ENCODE data around the gene RASIP1.

RASIP1 gene

GRCh38 chr19:48745208-48745995 is 5.0 kb upstream of the RASIP1 start:
- peak overlapping the region; percentile 37 for H3K27ac ChIP-seq
- TF ChIP-seq, protein P1, sequence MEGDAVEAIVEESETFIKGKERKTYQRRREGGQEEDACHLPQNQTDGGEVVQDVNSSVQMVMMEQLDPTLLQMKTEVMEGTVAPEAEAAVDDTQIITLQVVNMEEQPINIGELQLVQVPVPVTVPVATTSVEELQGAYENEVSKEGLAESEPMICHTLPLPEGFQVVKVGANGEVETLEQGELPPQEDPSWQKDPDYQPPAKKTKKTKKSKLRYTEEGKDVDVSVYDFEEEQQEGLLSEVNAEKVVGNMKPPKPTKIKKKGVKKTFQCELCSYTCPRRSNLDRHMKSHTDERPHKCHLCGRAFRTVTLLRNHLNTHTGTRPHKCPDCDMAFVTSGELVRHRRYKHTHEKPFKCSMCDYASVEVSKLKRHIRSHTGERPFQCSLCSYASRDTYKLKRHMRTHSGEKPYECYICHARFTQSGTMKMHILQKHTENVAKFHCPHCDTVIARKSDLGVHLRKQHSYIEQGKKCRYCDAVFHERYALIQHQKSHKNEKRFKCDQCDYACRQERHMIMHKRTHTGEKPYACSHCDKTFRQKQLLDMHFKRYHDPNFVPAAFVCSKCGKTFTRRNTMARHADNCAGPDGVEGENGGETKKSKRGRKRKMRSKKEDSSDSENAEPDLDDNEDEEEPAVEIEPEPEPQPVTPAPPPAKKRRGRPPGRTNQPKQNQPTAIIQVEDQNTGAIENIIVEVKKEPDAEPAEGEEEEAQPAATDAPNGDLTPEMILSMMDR (IDR thresholded peaks at IDR 0.05), result no peak
- no peak for TF ChIP-seq ZFX (IDR thresholded peaks at IDR 0.05; ENCODE audit: borderline replicate concordance)

DNA sequence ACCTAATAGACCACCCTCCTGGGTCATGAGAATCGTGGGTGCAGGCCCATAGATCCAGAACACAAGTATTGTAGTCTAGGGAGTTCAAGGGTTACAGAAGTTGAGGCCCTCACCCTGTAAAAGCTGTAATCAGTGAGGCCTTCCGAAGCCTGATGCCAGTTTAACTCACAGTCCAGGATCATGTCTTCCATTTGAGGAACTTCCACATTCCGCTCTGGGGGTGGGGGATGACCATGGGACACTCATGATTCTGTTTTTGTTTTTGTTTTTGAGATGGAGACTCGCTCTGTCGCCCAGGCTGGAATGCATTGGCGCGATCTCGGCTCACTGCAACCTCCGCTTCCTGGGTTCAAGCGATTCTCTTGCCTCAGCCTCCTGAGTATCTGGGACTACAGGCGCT is 1.7 kb upstream of the RASIP1 start:
- H3K27ac ChIP-seq, result peak overlapping the region; percentile 64; the same call in 1 of the 2 replicates
- no peak for TF ChIP-seq ZFX (IDR thresholded peaks at IDR 0.05; ENCODE audit: borderline replicate concordance)
- TF ChIP-seq, protein P1 (IDR thresholded peaks at IDR 0.05), result no peak

- no peak for TF ChIP-seq ZFX (IDR thresholded peaks at IDR 0.05; ENCODE audit: borderline replicate concordance)
- TF ChIP-seq, protein P1 (IDR thresholded peaks at IDR 0.05), result no peak
- H3K27ac ChIP-seq, result peak overlapping the region; percentile 64
Observed at GRCh38 chr19:48741129-48741999, 954 bp upstream of the RASIP1 start.

DNA sequence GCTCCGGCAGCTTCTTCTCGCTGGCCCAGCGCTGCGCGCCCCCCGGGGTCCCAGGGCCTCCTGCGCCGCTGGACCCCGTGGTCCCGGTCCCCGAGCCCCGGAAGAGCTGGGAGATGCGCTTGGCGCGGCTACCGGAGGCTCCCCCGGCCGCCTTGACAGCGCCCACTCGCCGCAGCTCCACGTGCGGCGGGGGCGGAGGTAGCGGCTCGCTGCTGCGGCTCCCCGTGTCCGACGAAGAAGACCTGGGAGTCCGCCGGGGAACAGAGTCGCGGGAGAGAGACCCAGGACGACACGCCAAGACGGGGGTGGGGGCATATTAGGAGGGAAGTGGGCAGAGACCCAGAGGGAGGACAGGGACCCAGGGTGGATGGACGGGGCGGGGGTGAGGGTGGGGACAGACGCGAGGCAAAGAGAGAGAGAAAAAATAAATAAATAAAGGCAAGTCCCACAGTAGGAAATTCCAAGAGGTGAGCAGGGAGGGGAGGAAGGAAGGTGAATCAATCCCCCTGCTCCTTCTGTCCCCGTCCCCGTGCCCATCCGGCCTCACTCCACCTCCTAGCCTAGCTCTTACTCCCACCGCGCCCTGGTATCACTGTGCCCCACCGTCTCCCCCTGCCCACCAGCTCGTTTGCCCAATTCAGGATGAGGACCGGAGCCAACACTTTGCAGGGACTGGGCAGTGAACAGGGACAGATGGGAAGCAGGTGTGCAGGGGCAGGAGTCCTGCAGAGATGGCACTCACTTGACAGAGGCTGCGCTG is 826 bp downstream of the RASIP1 start:
- peak overlapping the region; percentile 82 for H3K27ac ChIP-seq
- no peak for TF ChIP-seq ZFX (IDR thresholded peaks at IDR 0.05; ENCODE audit: borderline replicate concordance)
- TF ChIP-seq, protein P1 (IDR thresholded peaks at IDR 0.05), result no peak

- TF ChIP-seq ZFX (IDR thresholded peaks at IDR 0.05; ENCODE audit: borderline replicate concordance), result no peak
- TF ChIP-seq, protein P1 (IDR thresholded peaks at IDR 0.05), result peak; percentile 82
- peak overlapping the region; percentile 82 for H3K27ac ChIP-seq
Observed at GRCh38 chr19:48738557-48739403, 1.6 kb downstream of the RASIP1 start.

DNA sequence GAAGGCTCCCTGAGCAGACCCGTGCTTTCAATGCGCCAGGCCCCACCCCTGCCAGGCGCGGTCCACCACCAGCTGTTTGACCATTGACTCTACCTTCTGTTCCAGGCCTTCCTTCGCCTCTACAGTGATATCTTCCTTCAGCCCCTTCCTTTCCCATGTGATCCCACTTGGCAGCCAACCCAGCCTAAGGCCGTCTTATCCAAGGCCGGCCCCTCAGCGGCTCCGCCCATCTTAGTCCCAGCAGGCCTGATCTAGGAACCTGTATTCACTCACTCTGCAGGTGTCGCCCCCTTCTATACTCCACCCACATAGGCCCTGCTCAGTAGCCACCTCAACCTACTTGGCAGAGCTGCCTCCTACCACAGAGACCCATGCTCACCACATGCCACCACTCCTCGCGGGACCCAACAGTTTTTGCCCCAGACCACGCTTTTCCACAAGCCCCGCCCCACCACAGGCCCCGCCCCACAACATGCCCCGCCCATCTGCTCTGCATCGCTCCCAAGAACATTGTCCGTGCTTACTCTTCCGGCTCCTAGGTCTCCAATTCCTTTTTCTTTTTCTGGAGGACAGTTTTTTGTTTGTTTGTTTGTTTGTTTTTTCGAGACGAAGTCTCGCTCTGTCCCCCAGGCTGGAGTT is 2.9 kb downstream of the RASIP1 start:
- peak overlapping the region; percentile 82 for H3K27ac ChIP-seq
- TF ChIP-seq ZFX (IDR thresholded peaks at IDR 0.05; ENCODE audit: borderline replicate concordance), result no peak
- TF ChIP-seq, protein P1 (IDR thresholded peaks at IDR 0.05), result no peak

Data from 22Rv1 (cell line).